Cardiac muscle cell (in vitro differentiated cells and primary cell): ENCODE data around the gene NCAM2. TPM values are rescaled to one million over a fixed set of nuclear protein-coding genes. Genes with fewer than 3 reads are reported as not detected.

Source experiments
- DNase-seq, 2 donors: peaks; one replicate each; pipeline versions ENCODE4 v3.0.0 to v3.0.0-alpha.2; 2010 to 2017; ENCODE audit warnings: low read depth in 1 of 2, low spot score in 1 of 2
- H3K27ac ChIP-seq: fragments of 200-600 bp; sonication (generic); 2 replicates; pipeline ENCODE4 v1.5.1; 2016
- H3K27me3 ChIP-seq: fragments of 200-600 bp; sonication (generic); 2 replicates; pipeline ENCODE4 v1.6.0; 2016; ENCODE audit warnings: control low read depth
- H3K36me3 ChIP-seq: fragments of 200-600 bp; sonication (generic); 2 replicates; pipeline ENCODE4 v1.5.1; 2016; ENCODE audit warnings: control low read depth
- H3K4me1 ChIP-seq: fragments of 200-600 bp; sonication (generic); 2 replicates; pipeline ENCODE4 v1.8.1; 2017; ENCODE audit warnings: low read depth, mild to moderate bottlenecking, mixed run types
- H3K4me3 ChIP-seq: fragments of 200-600 bp; sonication (generic); 2 replicates; pipeline ENCODE4 v1.5.1; 2016; ENCODE audit warnings: mild to moderate bottlenecking
- H3K9me3 ChIP-seq: fragments of 200-600 bp; sonication (generic); 2 replicates; pipeline ENCODE4 v1.5.1; 2017; ENCODE audit warnings: low read depth, mild to moderate bottlenecking, control low read depth
- CTCF ChIP-seq: IDR thresholded peaks from 2 replicates; pipeline ENCODE4 v1.5.1; 2012; ENCODE audit warnings: low read depth, mild to moderate bottlenecking, low read length
- polyA plus RNA-seq: library from polyadenylated mRNA; unstranded; fragments of >200 nt; fragmentation: Nextera tagmentation; extraction: Ambion mirVana; gene quantifications from 2 replicates; pipeline ENCODE4 v1.2.1, GENCODE V29; 2016
- total RNA-seq: library from RNA; depleted of rRNA; stranded (reverse); fragments of >200 nt; gene quantifications from 2 replicates; pipeline ENCODE4 v1.2.3, GENCODE V29; 2016

Gene NCAM2
- total and polyA plus RNA-seq, 2 experiments from 2014 or later = 0.45 to 2.6 TPM

- no peak for TF ChIP-seq CTCF
- no peaks in the 10 kb centered on the region for H3K9me3 ChIP-seq
- H3K27me3 ChIP-seq = no peaks in the 10 kb centered on the region
- H3K36me3 ChIP-seq = no peaks in the 10 kb centered on the region
- H3K27ac ChIP-seq = no peak overlapping the region
- H3K4me3 ChIP-seq = no peak overlapping the region
- DNase-seq = no peak
- H3K4me1 ChIP-seq = no peaks in the 10 kb centered on the region
These were observed 292.5 kb downstream of the NCAM2 start for GRCh38 chr21:21290751-21291150.

DNA sequence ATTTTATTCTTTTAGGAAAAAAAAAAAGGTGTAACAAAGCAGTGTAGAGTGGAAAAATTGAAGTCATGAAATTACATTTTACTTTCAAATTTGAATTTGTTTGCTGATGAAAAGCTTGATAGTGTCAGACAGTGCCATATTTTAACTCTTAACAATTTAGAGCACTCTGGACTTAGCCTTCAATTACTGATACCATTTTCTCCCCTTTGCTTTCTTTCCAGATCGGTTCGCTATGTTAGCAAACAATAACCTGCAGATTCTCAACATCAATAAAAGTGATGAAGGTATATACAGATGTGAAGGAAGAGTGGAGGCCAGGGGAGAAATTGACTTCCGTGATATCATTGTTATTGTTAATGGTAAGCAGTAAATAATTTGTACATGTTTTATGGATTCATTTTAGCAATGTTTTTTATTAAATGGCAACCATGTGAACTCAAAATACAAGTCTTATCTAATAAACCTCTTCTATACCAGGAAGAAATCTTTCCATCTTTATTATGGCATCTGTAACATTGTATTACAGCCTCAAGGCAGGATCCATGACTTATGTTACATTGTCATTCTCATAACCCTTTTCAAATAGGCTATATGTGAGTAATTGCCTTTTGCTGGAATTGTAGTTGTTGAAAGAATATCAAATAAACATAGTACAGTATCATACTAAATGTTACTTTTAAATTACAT lies 293.8 kb downstream of the NCAM2 start:
- H3K36me3 ChIP-seq = no peaks in the 10 kb centered on the region
- DNase-seq = no peak
- no peak for TF ChIP-seq CTCF

GRCh38 chr21:21295303-21295702 lies 297.1 kb downstream of the NCAM2 start:
- Histone ChIP-seq H3K27me3 (no peaks in the 10 kb centered on the region), H3K4me1 (no peaks in the 10 kb centered on the region), H3K4me3 (no peak overlapping the region), H3K36me3 (no peaks in the 10 kb centered on the region), H3K9me3 (no peaks in the 10 kb centered on the region), H3K27ac (no peak overlapping the region)
- TF ChIP-seq CTCF = no peak
- no peak for DNase-seq

More for the DNA sequence above, 293.8 kb downstream of the NCAM2 start:
- Histone ChIP-seq H3K4me3 (no peak overlapping the region), H3K9me3 (no peaks in the 10 kb centered on the region), H3K27ac (no peak overlapping the region), H3K4me1 (no peaks in the 10 kb centered on the region), H3K27me3 (no peaks in the 10 kb centered on the region)

DNA sequence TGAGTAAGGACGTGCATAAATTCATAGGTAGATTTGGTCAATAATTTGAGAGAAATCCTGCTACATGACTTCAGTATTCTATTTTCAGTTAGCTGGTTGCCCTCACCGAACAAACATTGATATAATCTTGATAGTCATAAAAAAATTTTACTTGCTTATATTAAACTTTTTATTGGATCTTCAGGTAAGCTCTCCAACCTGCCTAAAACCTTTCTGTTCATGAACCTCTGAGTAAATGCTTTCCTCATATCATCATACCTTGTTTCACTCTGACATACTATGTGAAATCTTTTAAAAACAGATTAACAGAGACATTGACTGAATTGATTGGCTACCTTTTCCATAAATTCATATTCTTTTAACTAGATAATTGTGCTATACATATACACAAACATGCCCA lies 299.0 kb downstream of the NCAM2 start:
- no peaks in the 10 kb centered on the region for H3K27me3 ChIP-seq
- DNase-seq = no peak
- TF ChIP-seq CTCF = no peak
- H3K4me1 ChIP-seq = no peaks in the 10 kb centered on the region
- no peak overlapping the region for H3K4me3 ChIP-seq
- no peaks in the 10 kb centered on the region for H3K9me3 ChIP-seq
- H3K36me3 ChIP-seq = no peaks in the 10 kb centered on the region
- H3K27ac ChIP-seq = no peak overlapping the region

GRCh38 chr21:21301013-21301412 lies 302.8 kb downstream of the NCAM2 start:
- no peak for DNase-seq
- H3K27ac ChIP-seq = no peak overlapping the region
- H3K9me3 ChIP-seq = no peaks in the 10 kb centered on the region
- H3K36me3 ChIP-seq = no peaks in the 10 kb centered on the region
- H3K4me1 ChIP-seq = no peaks in the 10 kb centered on the region
- no peak overlapping the region for H3K4me3 ChIP-seq
- TF ChIP-seq CTCF = no peak
- H3K27me3 ChIP-seq = no peaks in the 10 kb centered on the region
